ENCODE results near the gene BAIAP3. TPM values are rescaled to one million over a fixed set of nuclear protein-coding genes. Genes with fewer than 3 reads are reported as not detected.

The BAIAP3 gene
- total RNA-seq, 1 donor from 2014 or later, result 4.2 TPM

GRCh38 chr16:1310832-1311200, 22.6 kb upstream of the BAIAP3 start:
- intact Hi-C loops (cut with DNase I), result no loop called here

GRCh38 chr16:1311212-1311737, 22.2 kb upstream of the BAIAP3 start:
- TF ChIP-seq CTCF (IDR thresholded peaks at IDR 0.05), result no peak
- TF ChIP-seq POLR2A (IDR thresholded peaks at IDR 0.05), result no peak
- no peak for TF ChIP-seq POLR2AphosphoS5 (IDR thresholded peaks at IDR 0.05; ENCODE audit: insufficient read depth in 1 of 2, low read depth in 1 of 2)
- peaks cover 0 to 36% of the 10 kb centered on the region in 2 donors for H3K36me3 ChIP-seq
- DNase-seq (ENCODE audit: extremely low spot score in 2 of 2), result no peak
- peak overlapping the region; percentile 81 to 92 for H3K4me3 ChIP-seq
- peaks cover 59% of the 10 kb centered on the region for H3K4me1 ChIP-seq
- peak overlapping the region; percentile 96 for H3K27ac ChIP-seq
- no peaks in the 10 kb centered on the region for H3K27me3 ChIP-seq
- intact Hi-C loops (cut with DNase I), result no loop called here
- no peaks in the 10 kb centered on the region for H3K9me3 ChIP-seq

More at GRCh38 chr16:1310832-1311200, 22.6 kb upstream of the BAIAP3 start:
- Histone ChIP-seq H3K9me3 (no peaks in the 10 kb centered on the region), H3K4me3 (peak overlapping the region; percentile 81 to 92), H3K4me1 (peaks cover 59% of the 10 kb centered on the region), H3K27me3 (no peaks in the 10 kb centered on the region), H3K36me3 (peaks cover 0 to 32% of the 10 kb centered on the region in 2 donors), H3K27ac (peak overlapping the region; percentile 96)
- TF ChIP-seq POLR2AphosphoS5 (IDR thresholded peaks at IDR 0.05; ENCODE audit: insufficient read depth in 1 of 2, low read depth in 1 of 2) (no peak), POLR2A (IDR thresholded peaks at IDR 0.05) (no peak), CTCF (IDR thresholded peaks at IDR 0.05) (no peak)
- DNase-seq (ENCODE audit: extremely low spot score in 2 of 2), result no peak

GRCh38 chr16:1311738-1312466, 21.5 kb upstream of the BAIAP3 start:
- H3K4me1 ChIP-seq, result peaks cover 59% of the 10 kb centered on the region
- no peak for DNase-seq (ENCODE audit: extremely low spot score in 2 of 2)
- intact Hi-C loops (cut with DNase I), result no loop called here
- no peak for TF ChIP-seq CTCF (IDR thresholded peaks at IDR 0.05)
- no peak for TF ChIP-seq POLR2AphosphoS5 (IDR thresholded peaks at IDR 0.05; ENCODE audit: insufficient read depth in 1 of 2, low read depth in 1 of 2)
- TF ChIP-seq POLR2A (IDR thresholded peaks at IDR 0.05), result no peak
- peak overlapping the region; percentile 81 to 92 for H3K4me3 ChIP-seq
- H3K9me3 ChIP-seq, result no peaks in the 10 kb centered on the region
- no peaks in the 10 kb centered on the region for H3K27me3 ChIP-seq
- H3K27ac ChIP-seq, result peak overlapping the region; percentile 96
- peaks cover 0 to 43% of the 10 kb centered on the region in 2 donors for H3K36me3 ChIP-seq

GRCh38 chr16:1312467-1312816, 21.0 kb upstream of the BAIAP3 start:
- no peaks in the 10 kb centered on the region for H3K27me3 ChIP-seq
- peak overlapping the region; percentile 81 to 92 for H3K4me3 ChIP-seq
- intact Hi-C loops (cut with DNase I), result no loop called here
- TF ChIP-seq POLR2A (IDR thresholded peaks at IDR 0.05) (no peak), CTCF (IDR thresholded peaks at IDR 0.05) (no peak), POLR2AphosphoS5 (IDR thresholded peaks at IDR 0.05; ENCODE audit: insufficient read depth in 1 of 2, low read depth in 1 of 2) (no peak)
- peaks cover 0 to 46% of the 10 kb centered on the region in 2 donors for H3K36me3 ChIP-seq
- H3K27ac ChIP-seq, result no peak overlapping the region
- peaks cover 59% of the 10 kb centered on the region for H3K4me1 ChIP-seq
- H3K9me3 ChIP-seq, result no peaks in the 10 kb centered on the region
- DNase-seq (ENCODE audit: extremely low spot score in 2 of 2), result no peak

- no peak overlapping the region for H3K27ac ChIP-seq
- H3K36me3 ChIP-seq, result peaks cover 0 to 51% of the 10 kb centered on the region in 2 donors
- peaks cover 58% of the 10 kb centered on the region for H3K4me1 ChIP-seq
- intact Hi-C loops (cut with DNase I), result no loop called here
- no peak for TF ChIP-seq CTCF (IDR thresholded peaks at IDR 0.05)
- TF ChIP-seq POLR2AphosphoS5 (IDR thresholded peaks at IDR 0.05; ENCODE audit: insufficient read depth in 1 of 2, low read depth in 1 of 2), result no peak
- no peak for TF ChIP-seq POLR2A (IDR thresholded peaks at IDR 0.05)
- H3K4me3 ChIP-seq, result no peak overlapping the region
- H3K27me3 ChIP-seq, result no peaks in the 10 kb centered on the region
- no peaks in the 10 kb centered on the region for H3K9me3 ChIP-seq
- no peak for DNase-seq (ENCODE audit: extremely low spot score in 2 of 2)
Observed at GRCh38 chr16:1312903-1313302, 20.5 kb upstream of the BAIAP3 start.
